ENCODE measurements around the gene KCNH1.

DNA sequence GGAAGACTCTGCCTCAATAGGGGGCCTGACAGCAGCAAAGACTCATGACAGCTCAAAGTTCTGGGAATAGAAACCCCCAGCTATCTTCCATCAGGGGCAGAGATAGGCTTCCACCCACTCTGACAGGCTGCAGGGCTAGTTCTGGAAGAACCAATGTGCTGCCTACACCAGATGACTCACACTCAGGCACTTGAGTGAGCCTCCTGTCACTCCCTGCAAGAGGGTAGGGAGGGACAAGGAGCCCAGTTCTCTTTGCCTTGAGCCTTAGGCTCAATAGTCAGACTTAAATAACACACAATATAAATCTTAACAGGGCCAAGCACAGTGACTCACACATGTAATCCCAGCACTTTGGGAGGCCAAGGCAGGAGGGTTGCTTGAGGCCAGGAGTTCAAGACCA, 418.9 kb downstream of the KCNH1 start:
- TF ChIP-seq CTCF (conservative IDR thresholded peaks at IDR 0.05; ENCODE audit: low read depth, low read length): no peak
- TF ChIP-seq POLR2A (IDR thresholded peaks at IDR 0.05; ENCODE audit: low read depth, low read length): no peak
- TF ChIP-seq SMC3 (IDR thresholded peaks at IDR 0.05; ENCODE audit: low read depth, low read length): no peak
- TF ChIP-seq RAD21 (IDR thresholded peaks at IDR 0.05; ENCODE audit: low read length): no peak
- no peak for TF ChIP-seq ELK1 (IDR thresholded peaks at IDR 0.05; ENCODE audit: borderline replicate concordance, low read depth, low read length)
- no peak for TF ChIP-seq CEBPB (IDR thresholded peaks at IDR 0.05; ENCODE audit: low read depth, low read length)
- no peak for TF ChIP-seq RCOR1 (IDR thresholded peaks at IDR 0.05; ENCODE audit: insufficient replicate concordance, low read length)
- no peak for TF ChIP-seq RFX5 (IDR thresholded peaks at IDR 0.05; ENCODE audit: low read depth, low read length)
